ENCODE results near the gene CNKSR3.

Gene CNKSR3

DNA sequence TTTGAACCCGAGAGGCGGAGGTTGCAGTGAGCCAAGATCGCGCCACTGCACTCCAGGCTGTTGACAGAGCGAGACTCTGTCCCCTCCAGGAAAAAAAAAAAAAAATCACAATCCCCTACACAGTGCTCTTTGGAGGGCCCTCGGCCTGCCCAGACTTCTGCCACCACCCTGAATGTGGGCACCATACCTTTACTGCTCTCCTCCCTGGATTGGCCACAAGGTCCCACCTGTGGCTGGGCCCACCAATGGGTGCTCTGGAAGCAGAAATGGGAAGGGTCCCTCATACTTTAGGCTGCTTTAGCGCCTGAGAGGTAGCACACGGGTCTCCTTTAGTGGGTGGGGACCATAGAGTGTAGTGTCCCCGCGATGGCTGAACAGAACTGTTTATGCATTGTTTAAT is 103.6 kb downstream of the CNKSR3 start:
- H3K27me3 ChIP-seq (replicated peaks; ENCODE audit: control insufficient read depth, insufficient read depth, low read length) = no peaks in the 10 kb centered on the region
- TF ChIP-seq, protein P1, sequence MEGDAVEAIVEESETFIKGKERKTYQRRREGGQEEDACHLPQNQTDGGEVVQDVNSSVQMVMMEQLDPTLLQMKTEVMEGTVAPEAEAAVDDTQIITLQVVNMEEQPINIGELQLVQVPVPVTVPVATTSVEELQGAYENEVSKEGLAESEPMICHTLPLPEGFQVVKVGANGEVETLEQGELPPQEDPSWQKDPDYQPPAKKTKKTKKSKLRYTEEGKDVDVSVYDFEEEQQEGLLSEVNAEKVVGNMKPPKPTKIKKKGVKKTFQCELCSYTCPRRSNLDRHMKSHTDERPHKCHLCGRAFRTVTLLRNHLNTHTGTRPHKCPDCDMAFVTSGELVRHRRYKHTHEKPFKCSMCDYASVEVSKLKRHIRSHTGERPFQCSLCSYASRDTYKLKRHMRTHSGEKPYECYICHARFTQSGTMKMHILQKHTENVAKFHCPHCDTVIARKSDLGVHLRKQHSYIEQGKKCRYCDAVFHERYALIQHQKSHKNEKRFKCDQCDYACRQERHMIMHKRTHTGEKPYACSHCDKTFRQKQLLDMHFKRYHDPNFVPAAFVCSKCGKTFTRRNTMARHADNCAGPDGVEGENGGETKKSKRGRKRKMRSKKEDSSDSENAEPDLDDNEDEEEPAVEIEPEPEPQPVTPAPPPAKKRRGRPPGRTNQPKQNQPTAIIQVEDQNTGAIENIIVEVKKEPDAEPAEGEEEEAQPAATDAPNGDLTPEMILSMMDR (IDR thresholded peaks at IDR 0.05; ENCODE audit: insufficient read depth, low read length, poor library complexity, severe bottlenecking) = no peak

DNA sequence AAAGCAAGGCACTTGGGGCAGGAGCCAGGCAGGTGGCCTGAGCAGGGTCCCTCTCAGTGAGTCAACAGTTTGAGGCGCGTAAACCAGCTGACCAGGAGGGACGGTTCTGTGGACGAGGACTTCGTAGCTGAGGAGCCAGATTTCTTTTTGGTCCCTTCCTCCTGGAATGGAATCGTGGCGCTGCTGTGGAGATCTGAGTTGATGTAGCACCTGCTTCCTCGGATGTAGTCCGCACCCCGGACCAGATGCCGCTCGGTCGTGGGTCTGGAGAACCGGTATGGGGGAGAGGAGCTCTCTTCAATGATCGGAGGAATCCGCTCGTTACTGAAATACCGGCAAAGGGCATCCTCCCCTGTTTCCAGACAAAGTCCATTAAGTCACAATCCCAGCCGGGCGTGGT is 104.2 kb downstream of the CNKSR3 start:
- H3K4me3 ChIP-seq (replicated peaks; ENCODE audit: low read depth, low read length) = no peak overlapping the region
- TF ChIP-seq, protein P1 (IDR thresholded peaks at IDR 0.05; ENCODE audit: insufficient read depth, low read length, poor library complexity, severe bottlenecking) = no peak
- no peak for DNase-seq (ENCODE audit: extremely low read depth, insufficient read length)
- no peaks in the 10 kb centered on the region for H3K27me3 ChIP-seq (replicated peaks; ENCODE audit: control insufficient read depth, insufficient read depth, low read length)
- no peaks in the 10 kb centered on the region for H3K36me3 ChIP-seq (ENCODE audit: control insufficient read depth, insufficient read depth, low read length)

More for the DNA sequence above, 103.6 kb downstream of the CNKSR3 start:
- Histone ChIP-seq H3K4me3 (replicated peaks; ENCODE audit: low read depth, low read length) (no peak overlapping the region), H3K36me3 (ENCODE audit: control insufficient read depth, insufficient read depth, low read length) (no peaks in the 10 kb centered on the region)
- DNase-seq (ENCODE audit: extremely low read depth, insufficient read length) = no peak

DNA sequence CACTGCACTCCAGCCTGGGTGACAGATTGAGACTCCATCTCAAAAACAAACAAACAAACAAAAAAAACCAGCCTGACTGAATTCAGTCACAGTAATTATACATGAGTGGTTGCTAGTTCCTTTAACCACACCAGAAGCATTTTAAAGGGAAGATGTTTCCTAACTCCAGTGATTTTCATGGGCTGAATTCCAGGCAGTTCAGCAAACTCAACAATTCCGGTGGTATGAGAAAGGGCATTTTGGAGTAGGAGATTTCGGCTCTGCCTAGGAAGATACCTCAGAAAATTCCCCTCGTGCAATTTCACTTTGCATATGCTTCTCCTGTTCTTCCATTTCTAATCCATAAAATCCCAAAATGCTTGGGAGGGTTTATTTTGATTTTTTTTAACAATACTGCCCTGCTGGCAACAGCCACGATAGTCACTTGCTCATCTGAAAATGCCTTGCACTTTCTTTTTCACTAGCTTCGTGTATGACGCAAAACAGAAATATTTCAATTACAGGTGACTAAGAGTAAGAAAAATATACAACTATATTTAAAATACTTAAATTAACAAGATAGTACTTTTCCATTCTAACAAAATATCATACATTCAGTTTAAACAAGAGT is 105.6 kb downstream of the CNKSR3 start:
- no peaks in the 10 kb centered on the region for H3K36me3 ChIP-seq (ENCODE audit: control insufficient read depth, insufficient read depth, low read length)
- no peak for DNase-seq (ENCODE audit: extremely low read depth, insufficient read length)
- no peaks in the 10 kb centered on the region for H3K27me3 ChIP-seq (replicated peaks; ENCODE audit: control insufficient read depth, insufficient read depth, low read length)
- no peak overlapping the region for H3K4me3 ChIP-seq (replicated peaks; ENCODE audit: low read depth, low read length)
- TF ChIP-seq, protein P1 (IDR thresholded peaks at IDR 0.05; ENCODE audit: insufficient read depth, low read length, poor library complexity, severe bottlenecking) = no peak

DNA sequence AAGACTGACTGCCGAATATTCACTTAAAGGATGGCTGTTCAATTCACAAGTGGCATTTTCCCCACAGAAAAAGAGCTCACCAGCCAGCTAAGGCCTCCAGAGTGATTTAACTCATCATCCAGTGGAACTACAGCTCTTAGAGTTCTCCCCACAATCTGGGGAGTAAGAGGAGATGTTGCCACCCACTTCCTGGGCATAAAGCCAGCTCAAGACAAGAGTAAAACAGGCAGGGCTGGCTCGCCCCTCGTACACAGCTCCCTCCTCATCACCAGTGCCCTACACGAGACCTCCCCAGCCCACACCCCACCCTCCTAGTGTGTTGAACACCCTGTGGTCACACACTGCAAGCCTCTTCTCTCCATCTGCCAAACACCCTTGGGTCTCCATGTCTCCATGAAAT is 106.7 kb downstream of the CNKSR3 start:
- no peak for DNase-seq (ENCODE audit: extremely low read depth, insufficient read length)
- Histone ChIP-seq H3K4me3 (replicated peaks; ENCODE audit: low read depth, low read length) (no peak overlapping the region), H3K27me3 (replicated peaks; ENCODE audit: control insufficient read depth, insufficient read depth, low read length) (no peaks in the 10 kb centered on the region), H3K36me3 (ENCODE audit: control insufficient read depth, insufficient read depth, low read length) (no peaks in the 10 kb centered on the region)
- TF ChIP-seq, protein P1 (IDR thresholded peaks at IDR 0.05; ENCODE audit: insufficient read depth, low read length, poor library complexity, severe bottlenecking) = no peak

DNA sequence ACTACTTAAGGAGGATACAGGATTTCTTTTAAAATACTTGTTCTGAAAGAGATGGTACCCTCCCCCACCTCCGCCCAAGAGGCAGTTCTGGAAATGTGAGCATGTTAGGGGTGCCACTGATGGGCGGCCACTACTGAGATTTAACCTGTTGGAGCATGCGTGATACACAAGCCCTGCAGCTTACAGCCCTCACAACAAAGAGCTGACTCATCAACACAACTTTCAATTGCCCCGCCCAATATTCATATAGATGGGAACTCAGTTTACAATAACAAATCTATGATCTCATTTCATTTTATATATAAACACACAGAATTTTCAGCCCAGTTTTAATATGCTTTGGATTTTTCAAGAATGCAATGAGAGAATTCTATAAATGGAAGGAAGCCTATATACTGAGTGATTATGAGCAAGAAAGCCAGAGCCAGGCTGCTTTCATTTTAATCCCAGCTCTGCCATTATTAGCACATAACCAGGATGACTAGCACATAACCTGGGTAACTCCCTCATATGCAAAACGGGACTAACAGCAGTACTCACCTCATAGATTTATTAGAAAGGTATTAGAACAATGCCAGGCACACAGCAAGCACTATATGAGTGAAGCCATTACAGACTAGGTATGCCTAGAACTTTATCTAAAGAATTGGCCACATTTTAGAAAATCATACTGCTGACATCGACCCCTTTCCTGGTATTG is 108.3 kb downstream of the CNKSR3 start:
- TF ChIP-seq, protein P1 (IDR thresholded peaks at IDR 0.05; ENCODE audit: insufficient read depth, low read length, poor library complexity, severe bottlenecking) = no peak
- DNase-seq (ENCODE audit: extremely low read depth, insufficient read length) = no peak
- Histone ChIP-seq H3K27me3 (replicated peaks; ENCODE audit: control insufficient read depth, insufficient read depth, low read length) (no peaks in the 10 kb centered on the region), H3K36me3 (ENCODE audit: control insufficient read depth, insufficient read depth, low read length) (no peaks in the 10 kb centered on the region), H3K4me3 (replicated peaks; ENCODE audit: low read depth, low read length) (no peak overlapping the region)
